HepG2 (cell line): ENCODE results near the gene OR10J4. TPM values are rescaled to one million over a fixed set of nuclear protein-coding genes. Genes with fewer than 3 reads are reported as not detected.

Experiments
- ATAC-seq: fragments of 200-7000 bp; cut with Tn5 transposase; 3 replicates; pipeline ENCODE4 v1.9.1; 2020; ENCODE audit warnings: mild to moderate bottlenecking, moderate library complexity
- BruUV-seq: library from RNA; stranded (reverse); fragments of 400-500 nt; replicated peaks from 2 replicates; lab custom pipeline; 2021; lab: Mats Ljungman, UMichigan
- CTCF ChIA-PET: fragments of 300-600 bp; formaldehyde crosslinking; extraction: SDS; loops from one replicate; lab custom pipeline; 2021; ENCODE audit warnings: low total read pairs, inconsistent platforms, low intra/inter-chr PET ratio; lab: Yijun Ruan, JAX
- POLR2A ChIA-PET: fragments of 350-600 bp; sonication (Branson Sonifier 250); formaldehyde crosslinking; loops from one replicate; lab custom pipeline; 2020; ENCODE audit warnings: antibody characterized with exemption, inconsistent platforms; lab: Yijun Ruan, JAX
- DNase-seq: peaks from one replicate; pipeline ENCODE4 v3.0.0-alpha.2; 2015; ENCODE audit warnings: low spot score
- FAIRE-seq: peaks from 3 replicates; lab custom pipeline; 2011; peaks lifted over from hg19 to GRCh38; lab: Jason Lieb, UNC
- H2AFZ ChIP-seq: one replicate; pipeline ENCODE4 v1.6.1; 2011; ENCODE audit warnings: low read length, inconsistent platforms
- H3K27ac ChIP-seq: fragments of 300-600 bp; 3 replicates; pipeline ENCODE4 v1.8.0; 2011; ENCODE audit warnings: mixed run types, mild to moderate bottlenecking, mixed read lengths, low read length, inconsistent platforms; ENCODE audit not compliant: insufficient read depth; ENCODE audit errors: extremely low read length
- H3K27me3 ChIP-seq, 2 experiments: fragments of 200-600 bp in 1 of 2; 2 replicates in 1 of 2; 3 replicates in 1 of 2; pipeline versions ENCODE4 v1.6.0 to v1.8.0; 2011; ENCODE audit warnings: low read length in 2 of 2, mild to moderate bottlenecking in 2 of 2, moderate library complexity in 2 of 2, inconsistent platforms in 1 of 2; ENCODE audit not compliant: insufficient read depth in 2 of 2, control insufficient read depth in 1 of 2
- H3K36me3 ChIP-seq, 2 experiments: fragments of 200-600 bp in 1 of 2; replicated peaks in 1 of 2; 2 replicates in 1 of 2; 3 replicates in 1 of 2; pipeline versions ENCODE4 v1.5.1 to v1.8.0; 2011; ENCODE audit warnings: low read length in 2 of 2, inconsistent platforms in 1 of 2; ENCODE audit not compliant: insufficient read depth in 2 of 2, control insufficient read depth in 1 of 2
- H3K4me1 ChIP-seq: 2 replicates; pipeline ENCODE4 v1.5.1; 2012; ENCODE audit warnings: low read length, inconsistent platforms; ENCODE audit not compliant: insufficient read depth
- H3K4me2 ChIP-seq: 2 replicates; pipeline ENCODE4 v1.6.0; 2011; ENCODE audit warnings: low read depth, low read length, inconsistent platforms
- H3K4me3 ChIP-seq, 3 experiments: fragments of 200-600 bp in 1 of 3; sonication (generic), shearing (Covaris generic) in 1 of 3; replicated peaks in 1 of 3; 2 replicates each; pipeline ENCODE4 v1.5.1; 2011 to 2016; ENCODE audit warnings: low read length in 3 of 3, inconsistent platforms in 2 of 3, low read depth in 2 of 3, mild to moderate bottlenecking in 2 of 3, control low read depth in 1 of 3, mixed read lengths in 1 of 3; ENCODE audit not compliant: insufficient read depth in 1 of 3
- H3K79me2 ChIP-seq: one replicate; pipeline ENCODE4 v1.6.1; 2011; ENCODE audit warnings: low read length, inconsistent platforms; ENCODE audit not compliant: insufficient read depth
- H3K9ac ChIP-seq: 2 replicates; pipeline ENCODE4 v1.6.0; 2011; ENCODE audit warnings: mild to moderate bottlenecking, low read depth, low read length, inconsistent platforms; ENCODE audit not compliant: insufficient read depth
- H3K9me3 ChIP-seq: 2 replicates; pipeline ENCODE4 v1.5.1; 2012; ENCODE audit warnings: mild to moderate bottlenecking, low read length
- H4K20me1 ChIP-seq: 2 replicates; pipeline ENCODE4 v1.6.0; 2011; ENCODE audit warnings: inconsistent platforms, mild to moderate bottlenecking, low read length, moderate library complexity; ENCODE audit not compliant: insufficient read depth
- DRAP1 ChIP-seq: IDR thresholded peaks from 2 replicates; pipeline ENCODE4 v1.6.1; 2016; ENCODE audit warnings: missing genetic modification reagents, missing compliant biosample characterization
- HOXD1 ChIP-seq: sonication (generic); formaldehyde crosslinking; IDR thresholded peaks from 2 replicates; pipeline ENCODE4 v1.5.0; 2020; ENCODE audit warnings: missing genetic modification reagents
- KDM5B ChIP-seq: sonication (generic); formaldehyde crosslinking; IDR thresholded peaks from 2 replicates; pipeline ENCODE4 v1.4.0; 2020; ENCODE audit warnings: missing genetic modification reagents, mild to moderate bottlenecking, borderline replicate concordance
- KLF6 ChIP-seq: IDR thresholded peaks from 2 replicates; pipeline ENCODE4 v1.8.0; 2016; ENCODE audit warnings: missing biosample characterization, missing genetic modification reagents
- MYC ChIP-seq: sonication (generic); formaldehyde crosslinking; IDR thresholded peaks from 2 replicates; pipeline ENCODE4 v1.9.0; 2021; ENCODE audit warnings: missing genetic modification reagents, borderline replicate concordance
- RBM39 ChIP-seq: fragments of 200-400 bp; formaldehyde crosslinking; IDR thresholded peaks from one replicate; pipeline ENCODE4 v1.6.1; 2018; ENCODE audit warnings: antibody characterized with exemption, mild to moderate bottlenecking, low read depth, low read length; ENCODE audit not compliant: poor library complexity, severe bottlenecking
- RNF219 ChIP-seq: sonication (generic); formaldehyde crosslinking; IDR thresholded peaks from 2 replicates; pipeline ENCODE4 v1.5.0; 2020; ENCODE audit warnings: mild to moderate bottlenecking, missing genetic modification reagents
- SIN3B ChIP-seq: fragments of 150-350 bp; IDR thresholded peaks from 2 replicates; pipeline ENCODE4 v1.6.1; 2014; ENCODE audit warnings: low read length
- SP2 ChIP-seq: sonication (generic); formaldehyde crosslinking; IDR thresholded peaks from 2 replicates; pipeline ENCODE4 v1.5.1; 2020; ENCODE audit warnings: mild to moderate bottlenecking, missing genetic modification reagents
- TRIM24 ChIP-seq: sonication (generic); formaldehyde crosslinking; IDR thresholded peaks from 2 replicates; pipeline ENCODE4 v1.8.0; 2022; ENCODE audit warnings: mild to moderate bottlenecking, missing genetic modification reagents
- ZC3H4 ChIP-seq: sonication (generic); formaldehyde crosslinking; IDR thresholded peaks from 2 replicates; pipeline ENCODE4 v1.4.0; 2020; ENCODE audit warnings: missing genetic modification reagents, borderline replicate concordance
- ZFYVE20 ChIP-seq: sonication (generic); formaldehyde crosslinking; IDR thresholded peaks from 2 replicates; pipeline ENCODE4 v1.8.0; 2023; ENCODE audit warnings: low read depth, mild to moderate bottlenecking, moderate library complexity, missing genetic modification reagents, borderline replicate concordance
- ZNF101 ChIP-seq: sonication (generic); formaldehyde crosslinking; IDR thresholded peaks from 2 replicates; pipeline ENCODE4 v1.4.0; 2020; ENCODE audit warnings: mild to moderate bottlenecking, low read depth, missing genetic modification reagents, borderline replicate concordance
- ZNF34 ChIP-seq: sonication (generic); formaldehyde crosslinking; IDR thresholded peaks from 2 replicates; pipeline ENCODE4 v1.4.0; 2020; ENCODE audit warnings: mild to moderate bottlenecking, missing genetic modification reagents, borderline replicate concordance
- ZNF550 ChIP-seq: sonication (generic); formaldehyde crosslinking; IDR thresholded peaks from 2 replicates; pipeline ENCODE4 v1.4.0; 2020; ENCODE audit warnings: mild to moderate bottlenecking, missing genetic modification reagents, borderline replicate concordance
- ZNF616 ChIP-seq: sonication (generic); formaldehyde crosslinking; IDR thresholded peaks from 2 replicates; pipeline ENCODE4 v1.5.0; 2020; ENCODE audit warnings: low read depth, mild to moderate bottlenecking, missing genetic modification reagents
- ZSCAN21 ChIP-seq: sonication (generic); formaldehyde crosslinking; IDR thresholded peaks from 2 replicates; pipeline ENCODE4 v1.8.0; 2022; ENCODE audit warnings: mild to moderate bottlenecking, missing genetic modification reagents, moderate library complexity, borderline replicate concordance
- WGBS: methylation state at CpG from one replicate; pipeline ENCODE4 v1.1.6; 2017; ENCODE audit warnings: low lambda C conversion rate; 5-methylcytosine and 5-hydroxymethylcytosine counted together
- in situ Hi-C: cut with HindIII; loops from 2 replicates; pipeline ENCODE4 v1.10.0; 2017; ENCODE audit warnings: low pct_unique_long_range_greater_than_20kb; ENCODE audit not compliant: extremely low pct_ligation_motif_present
- intact Hi-C: fragments of 100-400 bp; cut with micrococcal nuclease; formaldehyde crosslinking; loops from one replicate; pipeline ENCODE4 v1.10.0; 2022; ENCODE audit not compliant: unreplicated experiment
- polyA plus RNA-seq, 8 experiments: library from polyadenylated mRNA; depleted of rRNA in 3 of 8; stranded (reverse) in 7 of 8; unstranded in 1 of 8; fragments of >200 nt; fragmentation: Illumina TruSeq in 4 of 8; extraction: Trizol in 4 of 8; gene quantifications; 2 replicates each; pipeline versions ENCODE4 v1.2.1 to v1.2.3, GENCODE V29; 2011 to 2016; ENCODE audit warnings: low read depth in 4 of 8, missing spikeins in 1 of 8, mixed read lengths in 1 of 8; ENCODE audit not compliant: insufficient read depth in 1 of 8
- total RNA-seq, 5 experiments: library from RNA; depleted of rRNA; stranded (reverse); fragments of >200 nt; fragmentation: Illumina TruSeq; extraction: Trizol; gene quantifications; 2 replicates each; pipeline ENCODE4 v1.2.3, GENCODE V29; 2016; ENCODE audit warnings: low read depth in 1 of 5

OR10J4 gene
- total and polyA plus RNA-seq, 2 of the 13 experiments (the other 11 are each of a cell fraction or from before 2014, with no cell fraction given), result not detected

GRCh38 chr1:159474926-159475325, 42.9 kb downstream of the OR10J4 start:
- POLR2A ChIA-PET, result no interaction called here
- H3K79me2 ChIP-seq, result no peaks in the 10 kb centered on the region
- intact Hi-C loops (no loop called here), in situ Hi-C loops (no loop called here)
- no peak overlapping the region for H3K4me2 ChIP-seq
- no peak overlapping the region for H3K4me3 ChIP-seq
- DNase-seq (no peak), FAIRE-seq (no peak), ATAC-seq (no peak)
- H4K20me1 ChIP-seq, result no peaks in the 10 kb centered on the region
- H3K27ac ChIP-seq, result no peak overlapping the region
- no peaks in the 10 kb centered on the region for H3K27me3 ChIP-seq
- BruUV-seq, result no TSS peak
- H2AFZ ChIP-seq, result no peak overlapping the region
- no peak overlapping the region for H3K9ac ChIP-seq
- peaks cover 91% of the 10 kb centered on the region for H3K9me3 ChIP-seq
- WGBS, result 7% methylated on average over 1 of the region's 1 CpG
- no peak for TF ChIP-seq KDM5B (CRISPR knock-in tag)
- TF ChIP-seq ZSCAN21, result no peak
- no peak for TF ChIP-seq SIN3B
- no peak for TF ChIP-seq ZNF616 (CRISPR knock-in tag)
- TF ChIP-seq ZFYVE20, result no peak
- no peak for TF ChIP-seq SP2 (CRISPR knock-in tag)
- TF ChIP-seq RBM39, result no peak
- TF ChIP-seq HOXD1 (CRISPR knock-in tag), result no peak
- no peak for TF ChIP-seq ZNF34 (CRISPR knock-in tag)
- TF ChIP-seq ZNF550 (CRISPR knock-in tag), result no peak
- no peak for TF ChIP-seq DRAP1 (CRISPR knock-in tag)
- no peak for TF ChIP-seq ZC3H4 (CRISPR knock-in tag)
- no peak for TF ChIP-seq TRIM24 (CRISPR knock-in tag)
- TF ChIP-seq RNF219 (CRISPR knock-in tag), result no peak
- no peak for TF ChIP-seq MYC (CRISPR knock-in tag)
- no peak for TF ChIP-seq KLF6 (CRISPR knock-in tag)
- no peak for TF ChIP-seq ZNF101 (CRISPR knock-in tag)
- H3K4me1 ChIP-seq, result no peaks in the 10 kb centered on the region
- CTCF ChIA-PET, result no interaction called here
- H3K36me3 ChIP-seq, result no peaks in the 10 kb centered on the region
